ENCODE data around the gene MDN1. TPM values are rescaled to one million over a fixed set of nuclear protein-coding genes. Genes with fewer than 3 reads are reported as not detected.

The MDN1 gene
- total and polyA plus RNA-seq, 2 experiments from 2014 or later: 8.0 to 20.9 TPM

DNA sequence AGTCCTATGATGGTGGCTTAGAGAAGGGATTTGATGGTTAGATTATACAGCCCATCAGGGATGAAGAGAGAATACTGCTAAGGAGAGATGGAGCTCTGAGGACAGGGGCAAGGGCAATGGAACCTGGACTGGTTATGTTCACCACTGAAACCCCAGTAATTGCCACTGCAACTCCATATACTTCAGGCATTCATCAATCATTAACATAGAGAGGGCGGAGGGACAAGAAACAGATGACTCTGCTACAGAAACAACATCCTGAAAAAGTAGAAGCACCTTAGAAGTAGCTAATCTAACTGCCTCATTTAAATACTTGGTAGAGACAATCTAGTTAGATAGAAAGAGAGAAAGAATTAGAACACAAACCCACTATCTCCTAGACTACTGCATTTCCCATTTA, 89.8 kb downstream of the MDN1 start:
- Histone ChIP-seq H3K27me3 (no peaks in the 10 kb centered on the region), H3K9me2 (replicated peaks; ENCODE audit: insufficient read depth) (no peaks in the 10 kb centered on the region), H3K36me3 (replicated peaks; ENCODE audit: insufficient read depth, low read depth) (no peaks in the 10 kb centered on the region), H3K9me3 (ENCODE audit: low read depth) (no peaks in the 10 kb centered on the region), H3K27ac (no peak overlapping the region), H2AFZ (no peak overlapping the region), H3K4me2 (no peak overlapping the region), H3K79me2 (no peaks in the 10 kb centered on the region), H4K20me1 (ENCODE audit: insufficient read depth, poor library complexity, severe bottlenecking) (no peaks in the 10 kb centered on the region), H3K4me1 (ENCODE audit: insufficient read depth) (no peaks in the 10 kb centered on the region), H3K4me3 (no peak overlapping the region)
- TF ChIP-seq EZH2phosphoT487 (IDR thresholded peaks at IDR 0.05; ENCODE audit: low read depth, severe bottlenecking, unreplicated experiment): no peak
- TF ChIP-seq CTCF (IDR thresholded peaks at IDR 0.05; ENCODE audit: poor library complexity): no peak
- no peak for TF ChIP-seq EZH2 (IDR thresholded peaks at IDR 0.05; ENCODE audit: borderline replicate concordance)
- DNase-seq (ENCODE audit: low spot score): no peak
- WGBS (ENCODE audit: low lambda C conversion rate, missing lambda C conversion rate): 77% methylated on average over 1 of the region's 1 CpG

DNA sequence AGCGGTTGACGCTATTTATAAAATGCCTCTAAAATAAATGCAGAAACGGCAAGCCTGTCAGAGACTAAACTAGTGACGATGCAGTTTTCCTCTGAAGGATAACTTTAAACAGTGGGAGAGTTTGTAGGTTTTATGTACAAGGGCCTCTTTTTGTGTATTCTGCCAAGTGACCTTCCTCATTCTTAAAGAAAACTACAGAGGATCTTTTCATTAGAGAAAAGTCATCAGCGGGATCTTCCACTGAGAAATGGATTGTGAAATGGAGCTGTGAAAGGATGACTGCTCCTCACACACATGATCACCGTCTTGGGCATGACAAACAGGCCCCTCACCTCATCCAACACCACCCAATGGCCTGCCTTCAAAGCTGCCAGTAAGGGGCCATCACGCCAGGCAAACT, 92.1 kb downstream of the MDN1 start:
- no peak for TF ChIP-seq EZH2 (IDR thresholded peaks at IDR 0.05; ENCODE audit: borderline replicate concordance)
- H3K9me2 ChIP-seq (replicated peaks; ENCODE audit: insufficient read depth): no peaks in the 10 kb centered on the region
- no peaks in the 10 kb centered on the region for H3K36me3 ChIP-seq (replicated peaks; ENCODE audit: insufficient read depth, low read depth)
- no peaks in the 10 kb centered on the region for H3K4me1 ChIP-seq (ENCODE audit: insufficient read depth)
- no peaks in the 10 kb centered on the region for H3K79me2 ChIP-seq
- no peak overlapping the region for H3K4me2 ChIP-seq
- H2AFZ ChIP-seq: no peak overlapping the region
- no peak overlapping the region for H3K27ac ChIP-seq
- no peaks in the 10 kb centered on the region for H4K20me1 ChIP-seq (ENCODE audit: insufficient read depth, poor library complexity, severe bottlenecking)
- H3K27me3 ChIP-seq: no peaks in the 10 kb centered on the region
- 98% methylated on average over 7 of the region's 7 CpGs for WGBS (ENCODE audit: low lambda C conversion rate, missing lambda C conversion rate)
- H3K9me3 ChIP-seq (ENCODE audit: low read depth): no peaks in the 10 kb centered on the region
- no peak overlapping the region for H3K4me3 ChIP-seq
- DNase-seq (ENCODE audit: low spot score): no peak

DNA sequence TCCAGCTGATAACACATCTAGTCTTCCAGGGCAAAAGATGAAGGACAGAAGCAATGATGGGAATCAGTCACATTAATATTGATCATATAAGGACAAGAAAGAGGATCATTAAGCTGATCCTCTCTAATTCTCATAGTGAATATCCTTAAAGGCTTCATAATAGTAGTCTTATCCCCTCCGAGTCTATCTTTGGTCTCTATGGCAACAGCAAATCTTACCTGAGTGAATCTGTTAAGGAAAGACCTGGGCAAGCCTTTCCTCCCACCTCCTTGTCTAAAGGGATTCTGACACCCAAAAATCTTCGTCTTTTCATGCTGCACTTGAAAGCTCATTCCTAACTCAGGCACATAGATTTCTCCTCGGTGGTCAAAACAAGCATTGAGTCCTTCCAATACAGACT, 94.6 kb downstream of the MDN1 start:
- Histone ChIP-seq H3K9me3 (ENCODE audit: low read depth) (no peaks in the 10 kb centered on the region), H3K36me3 (replicated peaks; ENCODE audit: insufficient read depth, low read depth) (no peaks in the 10 kb centered on the region), H3K9me2 (replicated peaks; ENCODE audit: insufficient read depth) (no peaks in the 10 kb centered on the region), H3K27ac (no peak overlapping the region), H2AFZ (no peak overlapping the region), H4K20me1 (ENCODE audit: insufficient read depth, poor library complexity, severe bottlenecking) (no peaks in the 10 kb centered on the region), H3K4me2 (no peak overlapping the region), H3K4me1 (ENCODE audit: insufficient read depth) (no peaks in the 10 kb centered on the region), H3K4me3 (no peak overlapping the region), H3K27me3 (no peaks in the 10 kb centered on the region), H3K79me2 (no peaks in the 10 kb centered on the region)
- no peak for DNase-seq (ENCODE audit: low spot score)
- TF ChIP-seq EZH2phosphoT487 (IDR thresholded peaks at IDR 0.05; ENCODE audit: low read depth, severe bottlenecking, unreplicated experiment): no peak
- TF ChIP-seq CTCF (IDR thresholded peaks at IDR 0.05; ENCODE audit: poor library complexity): no peak
- no peak for TF ChIP-seq EZH2 (IDR thresholded peaks at IDR 0.05; ENCODE audit: borderline replicate concordance)
- WGBS (ENCODE audit: low lambda C conversion rate, missing lambda C conversion rate): 88% methylated on average over 3 of the region's 3 CpGs

- TF ChIP-seq EZH2 (IDR thresholded peaks at IDR 0.05; ENCODE audit: borderline replicate concordance): no peak
- TF ChIP-seq CTCF (IDR thresholded peaks at IDR 0.05; ENCODE audit: poor library complexity): no peak
- no peak for TF ChIP-seq EZH2phosphoT487 (IDR thresholded peaks at IDR 0.05; ENCODE audit: low read depth, severe bottlenecking, unreplicated experiment)
- Histone ChIP-seq H2AFZ (no peak overlapping the region), H3K36me3 (replicated peaks; ENCODE audit: insufficient read depth, low read depth) (no peaks in the 10 kb centered on the region), H3K79me2 (no peaks in the 10 kb centered on the region), H3K27me3 (no peaks in the 10 kb centered on the region), H3K27ac (no peak overlapping the region), H3K4me3 (no peak overlapping the region), H3K9me3 (ENCODE audit: low read depth) (no peaks in the 10 kb centered on the region), H3K9me2 (replicated peaks; ENCODE audit: insufficient read depth) (no peaks in the 10 kb centered on the region), H3K4me1 (ENCODE audit: insufficient read depth) (no peaks in the 10 kb centered on the region), H4K20me1 (ENCODE audit: insufficient read depth, poor library complexity, severe bottlenecking) (no peaks in the 10 kb centered on the region), H3K4me2 (no peak overlapping the region)
- no peak for DNase-seq (ENCODE audit: low spot score)
- WGBS (ENCODE audit: low lambda C conversion rate, missing lambda C conversion rate): 91% methylated on average over 2 of the region's 2 CpGs
These were observed 96.5 kb downstream of the MDN1 start for GRCh38 chr6:89723046-89723445.

Measured in hepatocyte (in vitro differentiated cells).